Measurements from ENCODE around the gene YEATS2. TPM values are rescaled to one million over a fixed set of nuclear protein-coding genes. Genes with fewer than 3 reads are reported as not detected.
A peak's percentile ranks its signal among the peaks of the same experiment; 100 is the strongest.
"Not testable (repeated sequence)": the region's sequence is repeated elsewhere in the genome, so short reads cannot be mapped to it uniquely, and the experiment has no call there.

The YEATS2 gene
- total RNA-seq, 1 donor from 2014 or later = 21.7 TPM

GRCh38 chr3:183711516-183711915, 13.9 kb downstream of the YEATS2 start:
- no peak for DNase-seq (ENCODE audit: low read depth)

DNA sequence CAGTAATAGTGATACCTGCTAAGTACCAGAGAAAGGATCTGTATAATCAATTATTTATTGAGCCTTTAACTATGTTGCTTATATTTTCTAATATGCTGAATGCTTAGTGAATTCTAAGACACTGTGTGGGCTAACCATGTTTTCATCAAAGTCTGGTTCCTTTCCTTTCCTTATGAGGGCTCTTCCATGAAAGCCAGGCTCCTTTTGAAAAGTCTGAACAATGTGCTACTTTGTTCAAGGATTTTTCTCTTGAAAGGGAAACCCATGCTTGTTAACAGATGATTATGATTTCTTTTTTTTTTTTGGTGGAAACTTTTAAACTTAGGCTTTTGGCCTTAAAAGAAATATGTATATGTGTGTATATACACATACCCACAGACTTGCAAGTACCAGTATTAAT, 17.0 kb downstream of the YEATS2 start:
- DNase-seq (ENCODE audit: low read depth) = no peak

- DNase-seq (ENCODE audit: low read depth) = no peak
Observed at GRCh38 chr3:183718012-183718411, 20.4 kb downstream of the YEATS2 start.

DNA sequence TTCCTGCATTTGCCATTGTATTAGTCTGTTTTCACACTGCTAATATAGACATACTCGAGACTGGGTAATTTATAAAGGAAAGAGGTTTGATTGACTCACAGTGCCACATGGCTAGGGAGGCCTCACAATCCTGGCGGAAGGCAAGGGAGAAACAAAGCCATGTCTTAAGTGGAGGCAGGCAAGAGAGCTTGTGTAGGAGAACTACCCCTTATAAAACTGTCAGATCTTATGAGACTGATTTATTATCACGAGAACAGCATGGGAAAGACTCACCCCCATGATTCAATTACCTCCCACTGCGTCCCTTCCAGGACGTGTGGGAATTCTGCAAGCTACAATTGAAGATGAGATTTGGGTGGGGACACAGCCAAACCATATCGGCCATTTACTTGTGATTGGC, 27.8 kb downstream of the YEATS2 start:
- DNase-seq (ENCODE audit: low read depth) = no peak

DNA sequence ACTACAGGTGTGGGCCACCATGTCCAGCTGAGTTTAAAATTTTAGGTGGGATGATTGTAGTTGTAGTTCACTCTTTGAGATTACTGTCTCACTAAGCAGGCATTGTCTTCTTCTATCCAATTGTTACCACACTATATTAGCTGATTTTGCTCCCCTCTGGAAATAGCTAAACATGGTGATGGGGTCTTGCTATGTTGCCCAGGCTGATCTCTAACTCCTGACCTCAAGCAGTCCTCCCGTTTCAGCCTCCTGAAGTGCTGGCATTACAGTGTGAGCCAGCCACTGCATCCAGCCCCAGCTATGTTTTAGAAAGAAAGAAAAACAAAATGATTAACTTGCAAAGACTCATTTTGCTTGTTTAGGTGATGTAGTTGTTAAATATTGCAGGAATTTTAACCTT, 30.6 kb downstream of the YEATS2 start:
- no peak for DNase-seq (ENCODE audit: low read depth)

DNA sequence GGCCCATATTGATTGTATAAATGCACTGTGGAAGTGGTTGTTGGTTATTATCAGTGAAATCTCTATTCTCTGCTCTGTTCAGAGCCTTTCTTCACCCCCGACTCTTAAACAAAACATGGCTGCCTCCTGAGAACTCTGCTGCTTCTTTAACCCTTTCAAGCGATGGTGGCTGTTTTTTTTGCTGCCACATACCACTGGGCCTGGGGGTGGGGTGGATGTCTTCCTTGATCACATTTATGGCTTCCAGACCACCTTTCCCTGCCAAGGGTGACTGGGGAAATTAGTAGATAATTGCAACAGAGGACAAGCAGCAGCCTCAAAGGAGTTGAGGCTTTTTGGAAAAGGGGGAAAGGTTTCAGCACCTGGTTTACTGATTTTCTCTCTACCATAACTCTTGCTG, 32.8 kb downstream of the YEATS2 start:
- no peak for DNase-seq (ENCODE audit: low read depth)

- DNase-seq (ENCODE audit: low read depth) = no peak
Observed at GRCh38 chr3:183731611-183732010, 34.0 kb downstream of the YEATS2 start.

DNA sequence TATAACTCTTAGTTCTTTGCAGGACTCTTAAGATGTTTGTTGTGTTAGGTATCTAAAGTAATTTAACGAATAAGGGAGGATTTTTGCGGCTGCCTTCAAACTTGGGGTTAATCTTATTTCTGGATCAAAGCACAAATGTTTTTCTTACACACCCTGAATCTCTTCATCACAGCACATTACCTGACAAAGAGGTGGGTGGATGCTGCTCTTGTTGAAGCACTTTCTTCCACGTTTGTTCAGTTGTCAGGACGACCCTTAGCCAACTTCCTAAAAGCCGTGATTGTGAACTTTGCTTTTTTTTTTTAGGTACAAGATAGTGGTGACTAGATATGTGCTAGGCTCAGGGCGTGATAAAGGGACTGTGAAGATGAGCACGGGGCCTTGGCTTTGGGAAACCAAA, 36.0 kb downstream of the YEATS2 start:
- no peak for DNase-seq (ENCODE audit: low read depth)

DNA sequence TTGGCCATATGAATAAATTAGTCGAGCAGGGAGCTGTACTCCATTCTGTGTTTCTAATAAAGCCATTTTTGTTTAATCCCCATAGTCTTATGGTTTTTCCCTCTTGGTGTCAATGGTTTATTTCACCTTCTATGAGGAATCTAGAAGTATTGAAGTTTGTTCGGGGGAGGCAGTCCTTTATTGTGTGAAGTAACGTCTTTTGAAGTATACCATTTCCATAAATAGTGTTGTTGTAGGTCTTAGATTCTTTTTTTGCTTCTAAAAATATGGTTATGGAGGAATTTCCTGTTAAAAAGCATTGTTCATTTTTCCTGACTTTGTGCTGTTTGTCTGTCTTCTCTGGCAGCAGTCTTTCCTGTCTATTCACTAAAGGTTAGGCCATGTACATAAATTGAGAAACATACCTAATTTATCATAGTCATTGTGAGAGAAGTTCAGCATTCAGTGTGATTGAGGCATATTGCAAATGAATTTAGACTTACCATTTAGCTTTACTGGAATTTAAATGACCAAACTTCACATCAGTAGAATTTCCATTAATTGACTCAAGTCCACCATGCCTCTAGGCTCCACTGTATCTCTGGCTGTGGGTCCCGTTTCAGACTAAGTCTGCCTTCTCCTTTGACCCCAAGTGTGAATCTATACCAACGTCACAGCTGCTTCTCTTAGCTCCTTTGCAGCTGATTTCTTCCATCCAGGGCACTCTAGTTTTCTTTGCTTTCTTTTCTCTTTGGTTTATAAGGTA, 37.3 kb downstream of the YEATS2 start:
- no peak for DNase-seq (ENCODE audit: low read depth)

GRCh38 chr3:183737116-183737515, 39.5 kb downstream of the YEATS2 start:
- no peak for DNase-seq (ENCODE audit: low read depth)

- DNase-seq (ENCODE audit: low read depth) = not testable (repeated sequence)
Observed at GRCh38 chr3:183740154-183740553, 42.6 kb downstream of the YEATS2 start.

GRCh38 chr3:183743231-183743630, 45.6 kb downstream of the YEATS2 start:
- DNase-seq (ENCODE audit: low read depth) = no peak

DNA sequence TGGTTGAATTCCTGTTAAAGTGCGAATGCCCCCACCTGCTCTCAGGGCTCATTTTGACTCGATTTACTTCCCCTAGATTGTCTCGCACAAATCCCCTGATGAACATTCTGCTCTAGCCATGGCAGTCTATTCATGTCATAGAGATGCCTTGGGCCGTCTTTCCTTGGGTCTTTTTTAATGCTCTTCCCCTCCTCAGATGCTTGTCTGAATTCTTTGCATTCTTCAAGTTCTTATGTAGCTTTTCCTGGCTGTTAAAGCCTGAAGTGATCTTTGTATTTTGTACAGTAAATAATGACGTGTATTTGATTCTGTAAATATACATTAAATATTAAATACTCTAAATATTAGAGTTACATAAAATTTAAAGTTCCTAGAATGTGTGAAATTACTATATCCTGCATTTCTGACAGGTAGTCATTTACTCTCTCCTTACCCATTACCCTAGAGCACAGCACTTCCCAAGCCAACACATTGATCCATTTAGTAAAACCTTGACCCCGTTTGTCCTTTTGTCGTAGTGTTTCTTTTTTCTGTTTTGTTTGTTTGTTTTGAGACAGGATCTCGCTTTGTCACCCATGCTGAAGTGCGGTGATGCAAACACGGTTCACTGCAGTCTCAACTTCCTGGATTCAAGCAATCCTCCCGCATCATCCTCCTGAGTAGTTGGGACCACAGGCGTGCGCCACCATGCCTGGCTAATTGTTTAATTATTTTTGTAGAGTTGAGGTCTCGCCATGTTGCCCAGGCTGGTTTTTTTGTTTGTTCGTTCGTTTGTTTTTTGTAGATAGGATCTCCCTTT, 47.9 kb downstream of the YEATS2 start:
- peak; percentile 26 for DNase-seq (ENCODE audit: low read depth)

- no peak for DNase-seq (ENCODE audit: low read depth)
Observed at GRCh38 chr3:183754052-183754451, 56.5 kb downstream of the YEATS2 start.

- no peak for DNase-seq (ENCODE audit: low read depth)
Observed at GRCh38 chr3:183762304-183762703, 64.7 kb downstream of the YEATS2 start.

GRCh38 chr3:183764847-183765731, 67.5 kb downstream of the YEATS2 start:
- DNase-seq (ENCODE audit: low read depth) = peak; percentile 47

GRCh38 chr3:183766107-183766506, 68.5 kb downstream of the YEATS2 start:
- no peak for DNase-seq (ENCODE audit: low read depth)

DNA sequence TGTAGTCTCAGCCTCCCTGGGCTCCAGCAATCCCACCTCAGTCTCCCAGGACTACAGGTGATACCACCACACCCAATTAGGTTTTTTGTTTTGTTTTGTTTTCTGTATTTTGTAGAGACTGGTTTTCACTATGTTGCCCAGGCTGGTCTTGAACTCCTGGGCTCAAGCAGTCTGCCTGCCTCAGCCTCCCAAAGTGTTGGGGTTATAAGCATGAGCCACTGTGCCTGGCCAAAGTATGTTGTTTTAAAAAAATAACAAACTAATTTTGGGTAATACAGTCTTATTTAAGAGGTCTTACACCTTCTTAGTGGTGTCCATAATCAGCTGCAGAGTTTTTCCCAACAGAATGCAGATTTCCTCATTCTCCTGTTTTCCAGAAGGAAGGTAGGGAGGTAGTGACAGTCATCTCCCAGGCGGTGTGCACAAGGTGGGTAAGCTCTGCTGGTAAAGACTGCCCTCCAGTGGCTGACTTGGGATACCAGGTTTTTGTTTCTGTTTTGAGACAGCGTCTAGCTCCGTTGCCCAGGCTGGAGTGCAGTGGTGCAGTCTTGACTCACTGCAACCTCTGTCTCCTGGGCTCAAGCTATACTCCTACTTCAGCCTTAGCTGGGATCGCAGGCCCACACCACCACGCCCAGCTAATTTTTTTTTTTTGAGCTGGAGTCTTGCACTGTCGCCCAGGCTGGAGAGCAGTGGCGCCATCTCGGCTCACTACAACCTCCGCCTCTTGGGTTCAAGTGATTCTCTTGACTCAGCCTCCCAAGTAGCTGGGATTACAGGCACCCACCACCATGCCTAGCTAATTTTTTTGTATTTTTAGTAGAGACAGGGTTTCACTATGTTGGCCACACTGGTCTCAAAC, 69.4 kb downstream of the YEATS2 start:
- DNase-seq (ENCODE audit: low read depth) = peak; percentile 71

- DNase-seq (ENCODE audit: low read depth) = no peak
Observed at GRCh38 chr3:183768114-183768513, 70.5 kb downstream of the YEATS2 start.

DNA sequence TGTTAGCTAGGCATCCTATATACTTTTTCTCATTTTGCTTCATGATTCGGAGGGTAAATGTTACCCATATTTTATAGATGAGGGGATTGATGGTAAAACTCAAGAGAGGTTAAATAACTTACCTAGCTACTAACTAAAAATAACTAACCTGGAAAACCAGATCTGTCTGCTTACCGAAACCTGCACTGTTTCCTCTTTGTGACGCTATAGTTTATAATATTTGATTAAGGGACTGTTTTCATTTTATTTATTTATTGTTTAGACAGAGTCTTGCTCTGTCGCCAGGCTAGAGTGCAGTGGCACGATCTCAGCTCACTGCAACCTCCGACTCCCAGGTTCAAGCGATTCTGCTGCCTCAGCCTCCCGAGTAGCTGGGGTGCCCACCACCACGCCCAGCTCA, 71.9 kb downstream of the YEATS2 start:
- no peak for DNase-seq (ENCODE audit: low read depth)

DNA sequence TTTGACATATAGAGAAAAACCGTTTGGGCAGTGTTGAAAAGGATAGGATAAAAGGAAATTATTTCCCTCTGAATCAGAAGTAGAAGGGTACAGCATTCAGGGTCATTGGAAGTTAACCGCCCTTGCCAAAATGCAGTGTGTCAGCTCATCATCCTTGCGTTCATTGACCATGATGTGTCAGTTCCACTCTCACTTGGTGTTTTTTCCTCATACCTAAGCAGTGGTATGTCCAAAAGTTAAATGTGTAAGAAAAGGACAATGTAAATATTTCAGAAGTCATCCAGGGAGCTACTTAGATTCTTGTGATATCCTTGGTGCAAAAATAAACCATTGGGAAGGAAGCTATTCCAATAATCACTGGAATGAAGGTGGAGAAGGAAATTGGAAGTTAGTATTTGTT, 77.0 kb downstream of the YEATS2 start:
- DNase-seq (ENCODE audit: low read depth) = no peak
